Measurements from ENCODE around the gene TADA2B.

DNA sequence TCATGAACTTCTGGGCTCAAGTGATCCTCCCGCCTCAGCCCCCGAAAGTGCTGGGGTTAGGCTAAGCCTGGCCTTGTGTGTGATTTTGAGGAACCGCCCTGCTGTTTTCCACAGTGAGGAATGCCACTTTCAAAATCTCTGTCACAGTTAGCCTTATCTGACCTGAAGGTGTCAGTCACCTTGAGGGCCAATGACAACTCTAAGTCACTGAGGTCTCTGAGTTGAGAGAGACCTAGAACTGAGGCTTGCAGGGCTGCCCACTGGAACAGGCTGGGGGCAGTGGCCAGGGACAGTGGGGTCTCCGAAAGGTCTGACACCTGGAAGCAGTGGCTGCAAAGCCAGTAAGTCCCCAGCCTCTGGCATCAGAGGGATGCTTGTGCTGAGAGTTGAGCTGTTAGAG is 6.1 kb downstream of the TADA2B start:
- TF ChIP-seq, protein P1, sequence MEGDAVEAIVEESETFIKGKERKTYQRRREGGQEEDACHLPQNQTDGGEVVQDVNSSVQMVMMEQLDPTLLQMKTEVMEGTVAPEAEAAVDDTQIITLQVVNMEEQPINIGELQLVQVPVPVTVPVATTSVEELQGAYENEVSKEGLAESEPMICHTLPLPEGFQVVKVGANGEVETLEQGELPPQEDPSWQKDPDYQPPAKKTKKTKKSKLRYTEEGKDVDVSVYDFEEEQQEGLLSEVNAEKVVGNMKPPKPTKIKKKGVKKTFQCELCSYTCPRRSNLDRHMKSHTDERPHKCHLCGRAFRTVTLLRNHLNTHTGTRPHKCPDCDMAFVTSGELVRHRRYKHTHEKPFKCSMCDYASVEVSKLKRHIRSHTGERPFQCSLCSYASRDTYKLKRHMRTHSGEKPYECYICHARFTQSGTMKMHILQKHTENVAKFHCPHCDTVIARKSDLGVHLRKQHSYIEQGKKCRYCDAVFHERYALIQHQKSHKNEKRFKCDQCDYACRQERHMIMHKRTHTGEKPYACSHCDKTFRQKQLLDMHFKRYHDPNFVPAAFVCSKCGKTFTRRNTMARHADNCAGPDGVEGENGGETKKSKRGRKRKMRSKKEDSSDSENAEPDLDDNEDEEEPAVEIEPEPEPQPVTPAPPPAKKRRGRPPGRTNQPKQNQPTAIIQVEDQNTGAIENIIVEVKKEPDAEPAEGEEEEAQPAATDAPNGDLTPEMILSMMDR (IDR thresholded peaks at IDR 0.05; ENCODE audit: insufficient read depth, low read depth, low read length): no peak
- no peak for TF ChIP-seq EZH2 (IDR thresholded peaks at IDR 0.05; ENCODE audit: insufficient read depth, low read length)

Measured in astrocyte (in vitro differentiated cells and primary cell).